HepG2 (cell line): ENCODE data around the gene KANSL1. TPM values are rescaled to one million over a fixed set of nuclear protein-coding genes. Genes with fewer than 3 reads are reported as not detected.

Experiments
- CC2D1A ChIP-seq: sonication (generic); formaldehyde crosslinking; IDR thresholded peaks from 2 replicates; pipeline ENCODE4 v1.8.1; 2023; ENCODE audit warnings: mild to moderate bottlenecking, missing genetic modification reagents
- GATA4 ChIP-seq: sonication (generic); IDR thresholded peaks from 2 replicates; pipeline ENCODE4 v1.6.1; 2016; ENCODE audit warnings: antibody characterized with exemption, low read depth, borderline replicate concordance
- KLF13 ChIP-seq: sonication (generic); formaldehyde crosslinking; IDR thresholded peaks from 2 replicates; pipeline ENCODE4 v1.4.0; 2020; ENCODE audit warnings: mild to moderate bottlenecking, missing genetic modification reagents
- NFE2L2 ChIP-seq: fragments of 150-350 bp; IDR thresholded peaks from 2 replicates; pipeline ENCODE4 v1.6.1; 2014; ENCODE audit warnings: low read length
- NPAS2 ChIP-seq: sonication (generic); formaldehyde crosslinking; IDR thresholded peaks from 2 replicates; pipeline ENCODE4 v1.8.0; 2022; ENCODE audit warnings: mild to moderate bottlenecking, missing genetic modification reagents, borderline replicate concordance
- SKI ChIP-seq: fragments of 450-650 bp; IDR thresholded peaks from one replicate; pipeline ENCODE4 v1.6.1; 2018; ENCODE audit warnings: mild to moderate bottlenecking; ENCODE audit not compliant: partially characterized antibody
- ZBTB10 ChIP-seq: sonication (generic); formaldehyde crosslinking; IDR thresholded peaks from 2 replicates; pipeline ENCODE4 v1.4.0; 2020; ENCODE audit warnings: missing genetic modification reagents, borderline replicate concordance
- ZBTB25 ChIP-seq: IDR thresholded peaks from 2 replicates; pipeline ENCODE4 v1.6.1; 2018; ENCODE audit warnings: missing genetic modification reagents
- ZNF138 ChIP-seq: sonication (generic); formaldehyde crosslinking; IDR thresholded peaks from 2 replicates; pipeline ENCODE4 v1.5.0; 2020; ENCODE audit warnings: mild to moderate bottlenecking, low read depth, missing genetic modification reagents
- ZNF430 ChIP-seq: sonication (generic); formaldehyde crosslinking; IDR thresholded peaks from 2 replicates; pipeline ENCODE4 v1.9.0; 2021; ENCODE audit warnings: mild to moderate bottlenecking, missing genetic modification reagents
- ZNF510 ChIP-seq: sonication (generic); formaldehyde crosslinking; IDR thresholded peaks from 2 replicates; pipeline ENCODE4 v1.4.0; 2020; ENCODE audit warnings: low read depth, mild to moderate bottlenecking, missing genetic modification reagents
- ZNF703 ChIP-seq: sonication (generic); formaldehyde crosslinking; IDR thresholded peaks from 2 replicates; pipeline ENCODE4 v1.5.1; 2020; ENCODE audit warnings: missing genetic modification reagents, mild to moderate bottlenecking, moderate library complexity, borderline replicate concordance
- ZNF850 ChIP-seq: sonication (generic); formaldehyde crosslinking; conservative IDR thresholded peaks from 2 replicates; pipeline ENCODE4 v1.9.0; 2021; ENCODE audit warnings: mild to moderate bottlenecking, missing genetic modification reagents
- polyA plus RNA-seq, 8 experiments: library from polyadenylated mRNA; depleted of rRNA in 3 of 8; stranded (reverse) in 7 of 8; unstranded in 1 of 8; fragments of >200 nt; fragmentation: Illumina TruSeq in 4 of 8; extraction: Trizol in 4 of 8; gene quantifications; 2 replicates each; pipeline versions ENCODE4 v1.2.1 to v1.2.3, GENCODE V29; 2011 to 2016; ENCODE audit warnings: low read depth in 4 of 8, missing spikeins in 1 of 8, mixed read lengths in 1 of 8; ENCODE audit not compliant: insufficient read depth in 1 of 8
- total RNA-seq, 5 experiments: library from RNA; depleted of rRNA; stranded (reverse); fragments of >200 nt; fragmentation: Illumina TruSeq; extraction: Trizol; gene quantifications; 2 replicates each; pipeline ENCODE4 v1.2.3, GENCODE V29; 2016; ENCODE audit warnings: low read depth in 1 of 5
- TF ChIP-seq, protein P1 (sequence below): sonication (generic); formaldehyde crosslinking; IDR thresholded peaks from 2 replicates; pipeline ENCODE4 v1.4.0; 2020; ENCODE audit warnings: low read depth, mild to moderate bottlenecking, missing genetic modification reagents
- TF ChIP-seq, protein P2 (sequence below): sonication (generic); formaldehyde crosslinking; IDR thresholded peaks from 2 replicates; pipeline ENCODE4 v1.4.0; 2020; ENCODE audit warnings: mild to moderate bottlenecking, missing genetic modification reagents, borderline replicate concordance
- TF ChIP-seq, protein P3 (sequence below): sonication (generic); formaldehyde crosslinking; IDR thresholded peaks from 2 replicates; pipeline ENCODE4 v1.4.0; 2020; ENCODE audit warnings: missing genetic modification reagents, borderline replicate concordance

The KANSL1 gene
- total and polyA plus RNA-seq, 2 of the 13 experiments (the other 11 are each of a cell fraction or from before 2014, with no cell fraction given): 24.0 to 59.6 TPM

- TF ChIP-seq, protein P1, sequence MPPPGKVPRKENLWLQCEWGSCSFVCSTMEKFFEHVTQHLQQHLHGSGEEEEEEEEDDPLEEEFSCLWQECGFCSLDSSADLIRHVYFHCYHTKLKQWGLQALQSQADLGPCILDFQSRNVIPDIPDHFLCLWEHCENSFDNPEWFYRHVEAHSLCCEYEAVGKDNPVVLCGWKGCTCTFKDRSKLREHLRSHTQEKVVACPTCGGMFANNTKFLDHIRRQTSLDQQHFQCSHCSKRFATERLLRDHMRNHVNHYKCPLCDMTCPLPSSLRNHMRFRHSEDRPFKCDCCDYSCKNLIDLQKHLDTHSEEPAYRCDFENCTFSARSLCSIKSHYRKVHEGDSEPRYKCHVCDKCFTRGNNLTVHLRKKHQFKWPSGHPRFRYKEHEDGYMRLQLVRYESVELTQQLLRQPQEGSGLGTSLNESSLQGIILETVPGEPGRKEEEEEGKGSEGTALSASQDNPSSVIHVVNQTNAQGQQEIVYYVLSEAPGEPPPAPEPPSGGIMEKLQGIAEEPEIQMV: peak; percentile 48; the same call in 1 of the 2 replicates
- TF ChIP-seq NFE2L2: no peak
- TF ChIP-seq, protein P2, sequence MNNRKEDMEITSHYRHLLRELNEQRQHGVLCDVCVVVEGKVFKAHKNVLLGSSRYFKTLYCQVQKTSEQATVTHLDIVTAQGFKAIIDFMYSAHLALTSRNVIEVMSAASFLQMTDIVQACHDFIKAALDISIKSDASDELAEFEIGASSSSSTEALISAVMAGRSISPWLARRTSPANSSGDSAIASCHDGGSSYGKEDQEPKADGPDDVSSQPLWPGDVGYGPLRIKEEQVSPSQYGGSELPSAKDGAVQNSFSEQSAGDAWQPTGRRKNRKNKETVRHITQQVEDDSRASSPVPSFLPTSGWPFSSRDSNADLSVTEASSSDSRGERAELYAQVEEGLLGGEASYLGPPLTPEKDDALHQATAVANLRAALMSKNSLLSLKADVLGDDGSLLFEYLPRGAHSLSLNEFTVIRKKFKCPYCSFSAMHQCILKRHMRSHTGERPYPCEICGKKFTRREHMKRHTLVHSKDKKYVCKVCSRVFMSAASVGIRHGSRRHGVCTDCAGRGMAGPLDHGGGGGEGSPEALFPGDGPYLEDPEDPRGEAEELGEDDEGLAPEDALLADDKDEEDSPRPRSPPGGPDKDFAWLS: no peak
- TF ChIP-seq CC2D1A (CRISPR knock-in tag): no peak
- TF ChIP-seq ZNF703: no peak; the same call in 1 of the 2 replicates
- TF ChIP-seq ZNF430: peak; percentile 55; the same call in 1 of the 2 replicates
- no peak for TF ChIP-seq GATA4
- no peak for TF ChIP-seq ZNF850 (CRISPR knock-in tag)
- TF ChIP-seq ZNF510 (CRISPR knock-in tag): no peak
- TF ChIP-seq NPAS2 (CRISPR knock-in tag): no peak
- no peak for TF ChIP-seq KLF13
- TF ChIP-seq ZBTB25 (CRISPR knock-in tag): no peak
- peak; percentile 76; the same call in 1 of the 2 replicates for TF ChIP-seq ZBTB10 (CRISPR knock-in tag)
- TF ChIP-seq ZNF138 (CRISPR knock-in tag): no peak
- TF ChIP-seq SKI: peak; percentile 82
- TF ChIP-seq, protein P3, sequence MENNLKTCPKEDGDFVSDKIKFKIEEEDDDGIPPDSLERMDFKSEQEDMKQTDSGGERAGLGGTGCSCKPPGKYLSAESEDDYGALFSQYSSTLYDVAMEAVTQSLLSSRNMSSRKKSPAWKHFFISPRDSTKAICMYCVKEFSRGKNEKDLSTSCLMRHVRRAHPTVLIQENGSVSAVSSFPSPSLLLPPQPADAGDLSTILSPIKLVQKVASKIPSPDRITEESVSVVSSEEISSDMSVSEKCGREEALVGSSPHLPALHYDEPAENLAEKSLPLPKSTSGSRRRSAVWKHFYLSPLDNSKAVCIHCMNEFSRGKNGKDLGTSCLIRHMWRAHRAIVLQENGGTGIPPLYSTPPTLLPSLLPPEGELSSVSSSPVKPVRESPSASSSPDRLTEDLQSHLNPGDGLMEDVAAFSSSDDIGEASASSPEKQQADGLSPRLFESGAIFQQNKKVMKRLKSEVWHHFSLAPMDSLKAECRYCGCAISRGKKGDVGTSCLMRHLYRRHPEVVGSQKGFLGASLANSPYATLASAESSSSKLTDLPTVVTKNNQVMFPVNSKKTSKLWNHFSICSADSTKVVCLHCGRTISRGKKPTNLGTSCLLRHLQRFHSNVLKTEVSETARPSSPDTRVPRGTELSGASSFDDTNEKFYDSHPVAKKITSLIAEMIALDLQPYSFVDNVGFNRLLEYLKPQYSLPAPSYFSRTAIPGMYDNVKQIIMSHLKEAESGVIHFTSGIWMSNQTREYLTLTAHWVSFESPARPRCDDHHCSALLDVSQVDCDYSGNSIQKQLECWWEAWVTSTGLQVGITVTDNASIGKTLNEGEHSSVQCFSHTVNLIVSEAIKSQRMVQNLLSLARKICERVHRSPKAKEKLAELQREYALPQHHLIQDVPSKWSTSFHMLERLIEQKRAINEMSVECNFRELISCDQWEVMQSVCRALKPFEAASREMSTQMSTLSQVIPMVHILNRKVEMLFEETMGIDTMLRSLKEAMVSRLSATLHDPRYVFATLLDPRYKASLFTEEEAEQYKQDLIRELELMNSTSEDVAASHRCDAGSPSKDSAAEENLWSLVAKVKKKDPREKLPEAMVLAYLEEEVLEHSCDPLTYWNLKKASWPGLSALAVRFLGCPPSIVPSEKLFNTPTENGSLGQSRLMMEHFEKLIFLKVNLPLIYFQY (CRISPR knock-in tag): peak; percentile 77; the same call in 1 of the 2 replicates
Observed at GRCh38 chr17:46003907-46004748, 189.1 kb downstream of the KANSL1 start (continued).
